ENCODE measurements around the gene MYOM3. TPM values are rescaled to one million over a fixed set of nuclear protein-coding genes. Genes with fewer than 3 reads are reported as not detected.

The MYOM3 gene
- total RNA-seq, 1 experiment from 2014 or later = 7.9 TPM

DNA sequence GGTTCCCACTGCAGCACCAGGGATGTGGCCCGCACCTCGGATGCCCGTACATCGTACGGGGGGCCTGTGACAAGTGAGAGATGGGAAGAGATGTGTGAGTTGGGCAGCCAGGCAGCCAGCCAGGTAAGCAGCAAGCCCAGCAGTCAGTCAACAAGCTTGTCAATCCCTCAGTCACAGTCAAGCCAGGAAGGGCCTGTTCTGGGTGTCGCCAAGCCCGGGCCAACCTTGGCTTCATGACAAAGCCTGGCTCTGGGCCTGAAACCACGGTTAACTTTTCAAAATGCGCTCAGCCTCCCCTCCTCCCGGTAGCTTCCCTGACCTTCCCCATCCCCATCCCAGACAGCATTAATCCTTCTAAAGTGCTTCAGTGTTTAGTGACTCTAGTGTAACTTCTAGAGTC is 31.8 kb downstream of the MYOM3 start:
- H4K20me1 ChIP-seq (ENCODE audit: insufficient read depth) = no peaks in the 10 kb centered on the region
- H3K4me1 ChIP-seq (ENCODE audit: control insufficient read depth in 1 of 2, insufficient read depth in 2 of 2, low read length in 2 of 2) = no peaks in the 10 kb centered on the region
- H3K9me2 ChIP-seq (ENCODE audit: insufficient read depth) = no peaks in the 10 kb centered on the region
- BruUV-seq (replicated peaks) = no TSS peak
- no peak overlapping the region for H3K27ac ChIP-seq (ENCODE audit: low read depth, low read length)
- ChIA-PET CTCF (no interaction called here), POLR2A (no interaction called here), RAD21 (ENCODE audit: low non-redundant PET in 1 of 2, low total read pairs in 2 of 2, uncharacterized antibody in 2 of 2, unreplicated experiment in 2 of 2) (no interaction called here)
- H3K4me2 ChIP-seq (ENCODE audit: low read length) = no peak overlapping the region
- TF ChIP-seq SP1 (IDR thresholded peaks at IDR 0.05; ENCODE audit: low read depth) (no peak), YY1 (IDR thresholded peaks at IDR 0.05; ENCODE audit: extremely low read depth, insufficient replicate concordance, low read depth, low read length) (no peak), EZH2phosphoT487 (IDR thresholded peaks at IDR 0.05; ENCODE audit: borderline replicate concordance) (no peak)
- TF ChIP-seq, protein P1, sequence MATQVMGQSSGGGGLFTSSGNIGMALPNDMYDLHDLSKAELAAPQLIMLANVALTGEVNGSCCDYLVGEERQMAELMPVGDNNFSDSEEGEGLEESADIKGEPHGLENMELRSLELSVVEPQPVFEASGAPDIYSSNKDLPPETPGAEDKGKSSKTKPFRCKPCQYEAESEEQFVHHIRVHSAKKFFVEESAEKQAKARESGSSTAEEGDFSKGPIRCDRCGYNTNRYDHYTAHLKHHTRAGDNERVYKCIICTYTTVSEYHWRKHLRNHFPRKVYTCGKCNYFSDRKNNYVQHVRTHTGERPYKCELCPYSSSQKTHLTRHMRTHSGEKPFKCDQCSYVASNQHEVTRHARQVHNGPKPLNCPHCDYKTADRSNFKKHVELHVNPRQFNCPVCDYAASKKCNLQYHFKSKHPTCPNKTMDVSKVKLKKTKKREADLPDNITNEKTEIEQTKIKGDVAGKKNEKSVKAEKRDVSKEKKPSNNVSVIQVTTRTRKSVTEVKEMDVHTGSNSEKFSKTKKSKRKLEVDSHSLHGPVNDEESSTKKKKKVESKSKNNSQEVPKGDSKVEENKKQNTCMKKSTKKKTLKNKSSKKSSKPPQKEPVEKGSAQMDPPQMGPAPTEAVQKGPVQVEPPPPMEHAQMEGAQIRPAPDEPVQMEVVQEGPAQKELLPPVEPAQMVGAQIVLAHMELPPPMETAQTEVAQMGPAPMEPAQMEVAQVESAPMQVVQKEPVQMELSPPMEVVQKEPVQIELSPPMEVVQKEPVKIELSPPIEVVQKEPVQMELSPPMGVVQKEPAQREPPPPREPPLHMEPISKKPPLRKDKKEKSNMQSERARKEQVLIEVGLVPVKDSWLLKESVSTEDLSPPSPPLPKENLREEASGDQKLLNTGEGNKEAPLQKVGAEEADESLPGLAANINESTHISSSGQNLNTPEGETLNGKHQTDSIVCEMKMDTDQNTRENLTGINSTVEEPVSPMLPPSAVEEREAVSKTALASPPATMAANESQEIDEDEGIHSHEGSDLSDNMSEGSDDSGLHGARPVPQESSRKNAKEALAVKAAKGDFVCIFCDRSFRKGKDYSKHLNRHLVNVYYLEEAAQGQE (IDR thresholded peaks at IDR 0.05; ENCODE audit: low read depth) = no peak
- no peaks in the 10 kb centered on the region for H3K27me3 ChIP-seq (ENCODE audit: insufficient read depth, low read length)
- no peak overlapping the region for H3K4me3 ChIP-seq (replicated peaks in 1 of 2; ENCODE audit: low read depth in 1 of 2, low read length in 2 of 2)
- no peaks in the 10 kb centered on the region for H3K36me3 ChIP-seq (ENCODE audit: control insufficient read depth in 1 of 2, insufficient read depth in 2 of 2, low read length in 2 of 2)
- no peaks in the 10 kb centered on the region for H3K9me3 ChIP-seq (ENCODE audit: control insufficient read depth in 1 of 2, insufficient read depth in 1 of 2, low read depth in 1 of 2, low read length in 2 of 2)
- no peak for ATAC-seq
- H3K9ac ChIP-seq (ENCODE audit: low read length) = no peak overlapping the region
- intact Hi-C loops (cut with micrococcal nuclease) = no loop called here
- H3K79me2 ChIP-seq (ENCODE audit: insufficient read depth, low read length) = no peaks in the 10 kb centered on the region
- DNase-seq (ENCODE audit: low read depth, low spot score) = no peak
- H2AFZ ChIP-seq (ENCODE audit: low read depth, low read length, poor library complexity, severe bottlenecking) = no peak overlapping the region

DNA sequence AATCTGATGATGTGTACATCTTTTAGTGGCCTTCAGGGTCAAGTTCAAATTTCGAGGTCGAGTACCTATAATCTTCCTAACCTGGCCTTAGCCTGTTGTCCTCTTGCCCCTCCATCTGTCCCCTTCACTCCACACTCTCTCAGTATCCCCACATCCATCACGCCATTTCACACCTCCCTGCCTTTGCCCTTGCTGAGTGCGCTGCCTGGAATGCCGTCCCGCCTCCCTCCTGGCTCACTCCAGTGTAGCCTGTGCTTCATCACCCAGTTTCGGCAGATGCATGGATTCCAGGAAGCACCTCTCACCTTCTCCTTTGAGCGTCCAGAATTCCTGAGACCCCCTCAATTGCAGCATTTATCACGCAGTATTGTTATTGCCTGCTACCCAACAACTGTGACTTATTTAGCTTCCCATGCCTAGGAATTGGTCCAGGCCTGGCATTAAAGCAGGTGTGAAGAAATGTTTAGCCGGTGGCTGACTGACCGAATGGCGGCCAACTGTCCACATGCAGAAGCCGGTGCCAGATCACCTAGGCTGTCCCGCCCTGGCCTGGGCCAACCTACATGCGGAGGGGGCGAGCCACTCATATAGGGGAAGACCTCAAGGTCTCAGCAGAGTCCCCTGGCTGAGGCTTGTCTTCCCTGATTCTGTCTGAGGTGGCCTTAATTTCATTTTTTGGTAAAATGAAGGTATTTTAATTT is 34.5 kb downstream of the MYOM3 start:
- Histone ChIP-seq H3K27ac (ENCODE audit: low read depth, low read length) (no peak overlapping the region), H3K4me1 (ENCODE audit: control insufficient read depth in 1 of 2, insufficient read depth in 2 of 2, low read length in 2 of 2) (no peaks in the 10 kb centered on the region), H3K4me3 (replicated peaks in 1 of 2; ENCODE audit: low read depth in 1 of 2, low read length in 2 of 2) (no peak overlapping the region), H3K9ac (ENCODE audit: low read length) (no peak overlapping the region), H3K36me3 (ENCODE audit: control insufficient read depth in 1 of 2, insufficient read depth in 2 of 2, low read length in 2 of 2) (no peaks in the 10 kb centered on the region), H3K9me2 (ENCODE audit: insufficient read depth) (no peaks in the 10 kb centered on the region), H3K79me2 (ENCODE audit: insufficient read depth, low read length) (no peaks in the 10 kb centered on the region), H4K20me1 (ENCODE audit: insufficient read depth) (no peaks in the 10 kb centered on the region), H2AFZ (ENCODE audit: low read depth, low read length, poor library complexity, severe bottlenecking) (no peak overlapping the region), H3K9me3 (ENCODE audit: control insufficient read depth in 1 of 2, insufficient read depth in 1 of 2, low read depth in 1 of 2, low read length in 2 of 2) (no peaks in the 10 kb centered on the region), H3K4me2 (ENCODE audit: low read length) (no peak overlapping the region), H3K27me3 (ENCODE audit: insufficient read depth, low read length) (no peaks in the 10 kb centered on the region)
- BruUV-seq (replicated peaks) = no TSS peak
- intact Hi-C loops (cut with micrococcal nuclease) = no loop called here
- ChIA-PET POLR2A (no interaction called here), RAD21 (ENCODE audit: low non-redundant PET in 1 of 2, low total read pairs in 2 of 2, uncharacterized antibody in 2 of 2, unreplicated experiment in 2 of 2) (no interaction called here), CTCF (no interaction called here)
- no peak for ATAC-seq
- DNase-seq (ENCODE audit: low read depth, low spot score) = no peak
- TF ChIP-seq CBX3 (IDR thresholded peaks at IDR 0.05; ENCODE audit: low read depth) (no peak), FOSL1 (IDR thresholded peaks at IDR 0.05; ENCODE audit: low read depth) (no peak), TCF7L2 (IDR thresholded peaks at IDR 0.05; ENCODE audit: borderline replicate concordance, extremely low read depth, insufficient read depth, insufficient read length) (no peak), RAD21 (IDR thresholded peaks at IDR 0.05; ENCODE audit: low read depth) (no peak), ELF1 (IDR thresholded peaks at IDR 0.05; ENCODE audit: borderline replicate concordance, low read depth) (no peak), SP1 (IDR thresholded peaks at IDR 0.05; ENCODE audit: low read depth) (no peak), YY1 (IDR thresholded peaks at IDR 0.05; ENCODE audit: extremely low read depth, insufficient replicate concordance, low read depth, low read length) (no peak), ZFX (IDR thresholded peaks at IDR 0.05) (no peak), POLR2AphosphoS5 (IDR thresholded peaks at IDR 0.05; ENCODE audit: low read depth, low read length) (no peak), JUND (IDR thresholded peaks at IDR 0.05) (no peak), SRF (IDR thresholded peaks at IDR 0.05; ENCODE audit: low read depth) (no peak)
- TF ChIP-seq, protein P2, sequence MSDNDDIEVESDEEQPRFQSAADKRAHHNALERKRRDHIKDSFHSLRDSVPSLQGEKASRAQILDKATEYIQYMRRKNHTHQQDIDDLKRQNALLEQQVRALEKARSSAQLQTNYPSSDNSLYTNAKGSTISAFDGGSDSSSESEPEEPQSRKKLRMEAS (IDR thresholded peaks at IDR 0.05) = no peak
- TF ChIP-seq, protein P3, sequence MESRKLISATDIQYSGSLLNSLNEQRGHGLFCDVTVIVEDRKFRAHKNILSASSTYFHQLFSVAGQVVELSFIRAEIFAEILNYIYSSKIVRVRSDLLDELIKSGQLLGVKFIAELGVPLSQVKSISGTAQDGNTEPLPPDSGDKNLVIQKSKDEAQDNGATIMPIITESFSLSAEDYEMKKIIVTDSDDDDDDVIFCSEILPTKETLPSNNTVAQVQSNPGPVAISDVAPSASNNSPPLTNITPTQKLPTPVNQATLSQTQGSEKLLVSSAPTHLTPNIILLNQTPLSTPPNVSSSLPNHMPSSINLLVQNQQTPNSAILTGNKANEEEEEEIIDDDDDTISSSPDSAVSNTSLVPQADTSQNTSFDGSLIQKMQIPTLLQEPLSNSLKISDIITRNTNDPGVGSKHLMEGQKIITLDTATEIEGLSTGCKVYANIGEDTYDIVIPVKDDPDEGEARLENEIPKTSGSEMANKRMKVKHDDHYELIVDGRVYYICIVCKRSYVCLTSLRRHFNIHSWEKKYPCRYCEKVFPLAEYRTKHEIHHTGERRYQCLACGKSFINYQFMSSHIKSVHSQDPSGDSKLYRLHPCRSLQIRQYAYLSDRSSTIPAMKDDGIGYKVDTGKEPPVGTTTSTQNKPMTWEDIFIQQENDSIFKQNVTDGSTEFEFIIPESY (IDR thresholded peaks at IDR 0.05; ENCODE audit: extremely low read depth, insufficient replicate concordance, low read length) = no peak
